ENCODE results near the gene LCN2.

The LCN2 gene

DNA sequence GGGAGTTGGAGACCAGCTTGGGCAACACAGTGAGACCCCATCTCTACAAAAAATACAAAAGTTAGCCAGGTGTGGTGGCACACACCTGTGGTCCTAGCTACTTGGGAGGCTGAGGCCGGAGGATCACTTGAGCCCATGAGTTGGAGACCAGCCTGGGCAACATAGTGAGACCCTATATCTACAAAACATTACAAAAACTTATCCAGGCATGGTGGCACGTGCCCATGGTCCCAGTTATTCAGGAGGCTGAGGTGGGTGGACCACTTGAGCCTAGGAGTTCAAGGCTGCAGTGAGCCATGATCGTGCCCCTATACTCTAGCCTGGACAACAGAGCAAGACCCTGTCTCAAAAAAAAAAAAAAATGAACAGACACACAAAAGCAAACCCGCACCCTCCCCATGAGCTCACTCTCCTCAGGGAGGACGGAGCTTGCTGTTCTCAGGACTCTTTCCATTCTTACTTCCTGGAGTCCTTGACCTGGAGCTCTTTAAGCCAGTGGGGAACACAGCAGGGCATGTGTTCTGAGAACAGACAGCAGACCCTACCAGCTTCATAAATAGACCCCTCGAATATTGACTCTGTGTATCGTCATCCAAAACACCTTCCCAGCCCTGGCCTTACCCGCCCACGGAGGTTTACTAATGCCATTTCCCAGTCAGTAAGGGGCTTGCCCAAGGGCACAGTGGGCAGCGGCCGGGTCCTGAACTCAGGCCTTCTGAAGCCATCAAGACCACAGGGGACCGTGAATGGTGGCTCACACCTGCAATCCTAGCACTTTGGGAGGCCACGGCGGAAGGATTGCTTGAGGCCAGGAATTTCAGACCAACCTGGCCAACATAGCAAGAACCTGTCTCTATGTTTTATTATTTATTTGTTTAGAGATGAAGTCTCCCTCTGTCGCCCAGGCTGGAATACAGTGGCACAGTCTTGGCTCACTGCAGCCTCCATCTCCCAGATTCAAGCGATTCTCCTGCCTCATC is 32.9 kb upstream of the LCN2 start:
- Histone ChIP-seq H3K27me3 (ENCODE audit: control insufficient read depth, insufficient read depth, low read length) (no peaks in the 10 kb centered on the region), H3K4me1 (ENCODE audit: control insufficient read depth, insufficient read depth, low read length) (peaks cover 8% of the 10 kb centered on the region; the same call in 1 of the 2 replicates), H3K27ac (ENCODE audit: low read depth, low read length) (no peak overlapping the region), H3K4me3 (ENCODE audit: low read depth, low read length) (no peak overlapping the region), H3K9ac (ENCODE audit: low read length) (no peak overlapping the region), H3K9me3 (ENCODE audit: control insufficient read depth, insufficient read depth, low read depth, low read length) (no peaks in the 10 kb centered on the region), H3K36me3 (ENCODE audit: control insufficient read depth, insufficient read depth, low read length) (peaks cover 42% of the 10 kb centered on the region)

DNA sequence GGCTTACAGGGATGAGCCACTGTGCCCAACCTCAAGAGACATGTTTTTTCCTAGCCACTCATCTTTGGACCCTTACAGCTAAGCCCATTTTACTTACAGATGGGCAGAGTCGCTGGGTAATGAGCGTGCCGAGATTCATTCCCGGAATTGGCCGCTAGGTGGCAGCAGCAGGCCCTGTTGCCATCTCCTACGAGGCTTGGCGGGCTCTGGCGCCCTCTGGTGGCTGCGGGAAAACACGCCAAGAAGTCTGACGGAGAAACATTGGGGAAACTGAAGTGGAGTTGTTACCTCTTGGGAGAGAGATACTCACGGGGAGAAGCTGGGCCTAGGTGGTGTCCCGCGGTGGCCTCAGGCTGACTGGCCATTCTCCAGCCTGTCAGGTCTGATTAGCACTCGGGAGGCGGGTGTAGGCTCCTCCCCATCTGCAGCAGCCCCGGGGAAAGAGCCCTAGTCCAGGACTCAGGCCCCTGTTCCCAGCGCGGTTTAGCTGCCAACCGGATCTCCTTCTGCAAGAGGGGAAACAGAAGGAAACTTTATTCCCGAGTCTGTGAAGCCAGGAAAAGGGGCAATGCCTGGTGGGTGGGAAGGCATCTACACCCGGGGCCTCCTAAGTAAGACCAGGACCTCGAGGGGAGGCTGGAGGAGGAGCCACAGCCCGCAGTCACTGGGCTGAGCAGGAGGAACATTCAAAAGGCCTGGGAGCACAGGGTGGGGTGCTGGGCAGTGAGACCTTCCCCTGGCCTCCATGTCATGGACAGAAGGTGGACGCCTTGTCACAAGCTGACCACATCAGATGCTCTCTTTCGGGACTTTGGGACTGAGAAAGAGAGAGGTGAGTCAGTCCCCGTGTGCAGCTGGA is 31.4 kb upstream of the LCN2 start:
- no peaks in the 10 kb centered on the region for H3K9me3 ChIP-seq (ENCODE audit: control insufficient read depth, insufficient read depth, low read depth, low read length)
- peak overlapping the region; percentile 20 for H3K4me3 ChIP-seq (ENCODE audit: low read depth, low read length)
- H3K4me1 ChIP-seq (ENCODE audit: control insufficient read depth, insufficient read depth, low read length): peaks cover 8% of the 10 kb centered on the region; the same call in 1 of the 2 replicates
- H3K9ac ChIP-seq (ENCODE audit: low read length): peak overlapping the region; percentile 46
- H3K27me3 ChIP-seq (ENCODE audit: control insufficient read depth, insufficient read depth, low read length): no peaks in the 10 kb centered on the region
- H3K27ac ChIP-seq (ENCODE audit: low read depth, low read length): no peak overlapping the region
- H3K36me3 ChIP-seq (ENCODE audit: control insufficient read depth, insufficient read depth, low read length): peaks cover 53% of the 10 kb centered on the region

DNA sequence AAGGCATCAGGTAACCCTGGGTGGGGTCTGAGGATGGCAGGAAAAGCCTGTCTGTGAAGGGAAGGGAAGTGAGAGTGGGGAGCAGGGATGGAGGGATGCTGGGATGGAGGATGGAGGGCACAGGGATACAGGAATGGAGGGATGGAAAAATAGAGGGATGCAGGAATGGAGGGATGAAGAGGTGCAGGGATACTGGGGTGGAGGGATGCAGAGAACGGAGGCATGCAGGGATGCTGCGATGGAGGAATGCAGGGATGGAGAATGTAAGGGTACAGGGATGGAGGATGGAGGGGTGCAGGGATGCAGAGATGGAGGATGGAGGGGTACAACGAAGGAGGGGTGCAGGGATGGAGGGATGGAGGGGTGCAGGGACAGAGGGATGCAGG is 30.8 kb upstream of the LCN2 start:
- Histone ChIP-seq H3K4me3 (ENCODE audit: low read depth, low read length) (peak overlapping the region; percentile 20; the same call in 1 of the 2 replicates), H3K27me3 (ENCODE audit: control insufficient read depth, insufficient read depth, low read length) (no peaks in the 10 kb centered on the region), H3K27ac (ENCODE audit: low read depth, low read length) (no peak overlapping the region), H3K9ac (ENCODE audit: low read length) (peak overlapping the region; percentile 46), H3K4me1 (ENCODE audit: control insufficient read depth, insufficient read depth, low read length) (peaks cover 8% of the 10 kb centered on the region; the same call in 1 of the 2 replicates), H3K9me3 (ENCODE audit: control insufficient read depth, insufficient read depth, low read depth, low read length) (no peaks in the 10 kb centered on the region), H3K36me3 (ENCODE audit: control insufficient read depth, insufficient read depth, low read length) (peaks cover 55% of the 10 kb centered on the region)

DNA sequence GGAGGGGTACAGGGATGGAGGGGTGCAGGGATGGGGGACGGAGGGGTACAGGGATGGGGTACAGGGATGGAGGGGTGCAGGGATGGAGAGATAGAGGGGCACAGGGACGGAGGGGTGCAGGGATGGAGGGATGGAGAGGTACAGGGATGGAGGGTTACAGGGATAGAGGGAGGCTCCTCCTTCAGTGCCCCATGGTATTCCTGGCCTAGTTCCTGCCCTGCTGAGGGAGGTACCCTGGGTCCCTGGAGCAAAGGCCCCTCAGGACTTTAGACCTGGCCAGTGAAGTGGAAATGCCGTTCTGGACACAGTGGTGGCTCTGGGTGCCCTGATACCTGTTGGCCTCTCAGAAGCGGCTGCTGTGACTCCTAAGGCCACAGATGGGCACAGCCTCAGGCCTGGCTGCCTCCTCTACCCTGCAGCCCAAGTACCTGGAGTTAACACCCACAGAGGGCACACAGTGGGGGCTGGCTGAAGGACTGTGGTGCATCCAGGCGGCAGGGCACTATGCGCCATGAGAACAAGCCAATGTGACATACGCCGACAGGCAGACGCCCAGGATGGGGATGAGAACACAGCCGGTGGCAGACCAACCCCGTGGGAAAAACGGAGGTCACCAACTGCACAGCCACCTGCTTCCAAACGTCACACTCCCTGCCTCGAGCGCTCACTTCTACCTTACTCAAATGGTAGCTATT is 30.1 kb upstream of the LCN2 start:
- H3K36me3 ChIP-seq (ENCODE audit: control insufficient read depth, insufficient read depth, low read length): peaks cover 57% of the 10 kb centered on the region
- no peak overlapping the region for H3K4me3 ChIP-seq (ENCODE audit: low read depth, low read length)
- H3K9me3 ChIP-seq (ENCODE audit: control insufficient read depth, insufficient read depth, low read depth, low read length): no peaks in the 10 kb centered on the region
- H3K4me1 ChIP-seq (ENCODE audit: control insufficient read depth, insufficient read depth, low read length): peaks cover 8% of the 10 kb centered on the region; the same call in 1 of the 2 replicates
- H3K27me3 ChIP-seq (ENCODE audit: control insufficient read depth, insufficient read depth, low read length): no peaks in the 10 kb centered on the region
- H3K9ac ChIP-seq (ENCODE audit: low read length): peak overlapping the region; percentile 7
- H3K27ac ChIP-seq (ENCODE audit: low read depth, low read length): no peak overlapping the region

DNA sequence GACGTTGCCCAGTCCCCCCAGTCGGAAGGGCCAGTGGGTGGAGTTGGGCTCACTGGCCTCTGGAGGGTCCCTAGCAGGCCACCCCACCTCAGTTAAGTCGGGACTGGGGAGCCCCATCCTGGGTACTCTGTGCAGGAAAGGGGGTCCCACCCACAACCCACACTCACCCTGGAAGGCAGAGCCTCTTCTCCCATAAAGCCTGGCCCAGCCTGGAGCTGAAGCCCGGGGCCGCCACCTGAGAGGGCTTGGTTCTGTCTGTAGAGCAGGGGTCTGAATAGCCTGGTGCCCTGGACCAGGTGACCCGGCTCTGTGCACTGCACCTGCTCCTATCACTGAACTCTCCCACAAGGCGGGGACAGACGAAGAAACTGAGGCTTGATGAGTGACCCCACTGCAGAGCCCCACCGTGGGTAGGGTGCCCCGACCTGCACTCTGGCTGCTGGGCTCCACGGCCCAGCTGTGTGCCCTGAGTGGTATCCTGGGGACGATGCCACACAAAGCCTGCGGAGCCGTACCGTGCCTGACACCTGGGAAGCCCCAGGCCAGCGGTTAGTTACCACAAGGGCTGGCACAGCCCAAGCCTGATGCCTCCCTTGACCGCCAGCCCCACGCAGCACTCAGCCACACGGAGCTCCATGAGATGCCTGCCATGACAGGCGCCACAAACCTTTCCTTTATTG is 29.1 kb upstream of the LCN2 start:
- Histone ChIP-seq H3K36me3 (ENCODE audit: control insufficient read depth, insufficient read depth, low read length) (peaks cover 55% of the 10 kb centered on the region), H3K9me3 (ENCODE audit: control insufficient read depth, insufficient read depth, low read depth, low read length) (no peaks in the 10 kb centered on the region), H3K27ac (ENCODE audit: low read depth, low read length) (no peak overlapping the region), H3K4me1 (ENCODE audit: control insufficient read depth, insufficient read depth, low read length) (peaks cover 9% of the 10 kb centered on the region; the same call in 1 of the 2 replicates), H3K27me3 (ENCODE audit: control insufficient read depth, insufficient read depth, low read length) (no peaks in the 10 kb centered on the region), H3K9ac (ENCODE audit: low read length) (no peak overlapping the region), H3K4me3 (ENCODE audit: low read depth, low read length) (no peak overlapping the region)

DNA sequence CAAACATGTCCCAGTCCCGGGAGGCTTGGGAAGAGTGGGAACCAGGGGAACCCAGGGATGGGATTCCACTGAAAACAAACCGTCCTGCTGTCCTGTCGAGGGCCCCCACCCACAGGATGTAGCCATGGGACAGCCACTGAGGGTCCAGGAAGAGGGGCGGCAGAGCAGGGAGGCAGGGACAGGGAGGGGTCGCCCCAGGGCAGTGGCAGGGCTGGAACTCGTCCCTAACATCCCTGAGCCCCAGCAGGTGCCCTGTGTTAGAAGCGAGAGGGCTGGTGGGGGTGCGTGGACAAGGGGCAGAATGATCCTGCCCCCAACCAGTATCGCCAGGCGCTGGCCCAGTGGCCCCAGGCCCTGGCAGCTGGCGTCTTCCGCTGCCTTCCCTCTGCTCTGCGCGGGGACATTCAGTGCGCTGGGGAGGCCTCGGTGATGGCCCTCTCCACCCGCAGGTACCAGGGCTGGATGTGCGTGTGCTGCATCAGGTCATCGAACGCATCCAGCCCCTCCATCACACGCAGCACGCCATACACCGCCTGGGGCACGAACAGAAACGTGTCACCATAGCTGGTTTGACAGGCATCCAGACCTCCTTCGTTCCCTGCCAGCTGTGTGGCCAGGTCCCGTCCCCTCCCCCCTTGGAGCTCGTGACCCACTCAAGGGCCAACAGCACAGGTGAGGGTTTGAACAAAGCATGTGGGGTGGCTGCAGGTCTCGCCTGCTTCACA is 28.4 kb upstream of the LCN2 start:
- H3K9me3 ChIP-seq (ENCODE audit: control insufficient read depth, insufficient read depth, low read depth, low read length): no peaks in the 10 kb centered on the region
- no peaks in the 10 kb centered on the region for H3K27me3 ChIP-seq (ENCODE audit: control insufficient read depth, insufficient read depth, low read length)
- H3K4me1 ChIP-seq (ENCODE audit: control insufficient read depth, insufficient read depth, low read length): peaks cover 10% of the 10 kb centered on the region; the same call in 1 of the 2 replicates
- no peak overlapping the region for H3K27ac ChIP-seq (ENCODE audit: low read depth, low read length)
- no peak overlapping the region for H3K9ac ChIP-seq (ENCODE audit: low read length)
- H3K36me3 ChIP-seq (ENCODE audit: control insufficient read depth, insufficient read depth, low read length): peaks cover 49% of the 10 kb centered on the region
- no peak overlapping the region for H3K4me3 ChIP-seq (ENCODE audit: low read depth, low read length)

DNA sequence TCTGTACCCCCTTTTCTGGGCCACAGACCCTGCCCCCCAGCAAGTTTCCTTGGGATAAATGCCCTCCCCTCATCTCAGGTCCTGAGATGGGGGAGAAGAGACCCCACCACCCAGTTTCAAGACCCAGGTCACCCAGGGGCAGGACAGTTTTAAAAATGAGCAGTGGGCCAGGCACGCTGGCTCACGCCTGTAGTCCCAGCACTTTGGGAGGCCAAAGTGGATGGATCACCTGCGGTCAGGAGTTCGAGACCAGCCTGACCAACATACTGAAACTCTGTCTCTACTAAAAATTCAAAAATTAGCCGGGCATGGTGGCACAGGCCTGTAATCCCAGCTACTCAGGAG is 27.8 kb upstream of the LCN2 start:
- H3K36me3 ChIP-seq (ENCODE audit: control insufficient read depth, insufficient read depth, low read length): peaks cover 49% of the 10 kb centered on the region
- H3K27me3 ChIP-seq (ENCODE audit: control insufficient read depth, insufficient read depth, low read length): no peaks in the 10 kb centered on the region
- H3K4me3 ChIP-seq (ENCODE audit: low read depth, low read length): no peak overlapping the region
- peaks cover 10% of the 10 kb centered on the region; the same call in 1 of the 2 replicates for H3K4me1 ChIP-seq (ENCODE audit: control insufficient read depth, insufficient read depth, low read length)
- no peaks in the 10 kb centered on the region for H3K9me3 ChIP-seq (ENCODE audit: control insufficient read depth, insufficient read depth, low read depth, low read length)
- H3K27ac ChIP-seq (ENCODE audit: low read depth, low read length): no peak overlapping the region
- H3K9ac ChIP-seq (ENCODE audit: low read length): no peak overlapping the region

DNA sequence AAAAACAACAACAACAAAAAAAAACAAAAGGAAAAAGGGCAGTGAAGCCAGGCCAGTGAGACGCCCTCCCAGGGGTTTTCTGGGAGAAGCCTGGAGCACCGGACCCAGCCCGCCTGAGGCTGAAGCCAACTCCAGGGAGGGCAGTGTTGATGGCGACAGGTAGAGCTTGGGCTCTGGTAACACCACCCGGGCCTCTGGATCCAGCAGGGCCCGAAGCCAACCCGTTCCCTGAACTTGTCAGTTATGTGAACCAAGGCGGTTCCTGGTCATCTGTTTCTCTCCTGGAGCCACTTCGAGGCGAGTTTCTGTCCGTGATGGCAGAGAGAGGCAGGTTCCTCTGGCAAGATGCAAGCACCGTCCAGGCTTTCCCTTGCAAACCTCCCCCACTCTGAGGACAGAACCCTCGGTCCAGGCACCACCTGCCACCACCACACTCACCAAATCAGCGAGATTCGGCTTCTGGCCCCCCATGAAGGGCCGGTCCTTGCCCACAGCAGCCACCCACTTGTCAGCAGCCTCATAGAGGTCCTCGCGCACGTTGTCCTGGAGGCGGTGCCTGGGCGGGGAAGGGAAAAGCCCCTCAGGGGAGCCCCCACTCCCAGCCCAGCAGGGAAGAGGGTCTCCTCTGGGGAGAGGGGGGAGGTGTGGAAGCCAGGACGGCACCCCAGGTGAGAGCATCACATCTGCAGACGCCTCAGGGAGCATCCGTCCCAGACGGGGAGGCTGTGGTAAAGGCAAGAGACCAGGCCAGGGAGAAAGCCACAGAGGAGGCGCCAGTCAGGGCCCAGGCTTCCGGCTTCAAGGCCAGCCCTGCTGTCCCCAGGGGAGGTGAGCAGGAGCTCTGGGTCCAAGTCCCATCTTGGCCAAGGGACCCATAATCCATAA is 27.1 kb upstream of the LCN2 start:
- H3K27ac ChIP-seq (ENCODE audit: low read depth, low read length): no peak overlapping the region
- H3K4me1 ChIP-seq (ENCODE audit: control insufficient read depth, insufficient read depth, low read length): peaks cover 10% of the 10 kb centered on the region; the same call in 1 of the 2 replicates
- H3K27me3 ChIP-seq (ENCODE audit: control insufficient read depth, insufficient read depth, low read length): no peaks in the 10 kb centered on the region
- no peaks in the 10 kb centered on the region for H3K9me3 ChIP-seq (ENCODE audit: control insufficient read depth, insufficient read depth, low read depth, low read length)
- no peak overlapping the region for H3K9ac ChIP-seq (ENCODE audit: low read length)
- H3K4me3 ChIP-seq (ENCODE audit: low read depth, low read length): no peak overlapping the region
- H3K36me3 ChIP-seq (ENCODE audit: control insufficient read depth, insufficient read depth, low read length): peaks cover 49% of the 10 kb centered on the region

DNA sequence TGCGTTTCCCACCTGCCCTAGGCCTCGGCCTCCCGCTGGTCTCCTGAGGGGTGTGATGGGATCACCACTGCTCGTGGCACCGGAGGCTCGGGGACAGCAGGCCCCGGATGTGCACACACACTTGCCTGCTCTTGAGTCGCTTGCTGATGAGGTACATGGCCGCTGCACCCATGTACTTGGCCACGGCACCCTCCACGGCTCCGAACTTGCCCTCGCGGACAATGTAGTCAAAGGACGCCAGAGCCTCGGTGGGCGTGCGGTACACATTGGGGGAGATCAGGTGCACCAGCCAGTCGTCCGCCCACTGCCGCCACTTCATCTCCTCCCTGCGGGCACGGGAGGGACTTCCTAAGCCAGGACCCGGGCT is 26.5 kb upstream of the LCN2 start:
- Histone ChIP-seq H3K4me3 (ENCODE audit: low read depth, low read length) (no peak overlapping the region), H3K27me3 (ENCODE audit: control insufficient read depth, insufficient read depth, low read length) (no peaks in the 10 kb centered on the region), H3K4me1 (ENCODE audit: control insufficient read depth, insufficient read depth, low read length) (peaks cover 9% of the 10 kb centered on the region; the same call in 1 of the 2 replicates), H3K9me3 (ENCODE audit: control insufficient read depth, insufficient read depth, low read depth, low read length) (no peaks in the 10 kb centered on the region), H3K9ac (ENCODE audit: low read length) (no peak overlapping the region), H3K27ac (ENCODE audit: low read depth, low read length) (no peak overlapping the region), H3K36me3 (ENCODE audit: control insufficient read depth, insufficient read depth, low read length) (peaks cover 49% of the 10 kb centered on the region)

Measured in HUES6 (cell line).